BLaER1 treated with 17β-estradiol and CSF1 and Interleukin-3, amounts not matched to agents 10 nM and 100 nM (cell line): ENCODE results near the gene C4BPA.

Experiments used
- H3K27ac ChIP-seq, 11 experiments: shearing (Covaris generic); formaldehyde crosslinking; 2 replicates each; pipeline ENCODE4 v1.8.1; 2022
- H3K27me3 ChIP-seq, 11 experiments: shearing (Covaris generic); formaldehyde crosslinking; 2 replicates each; pipeline ENCODE4 v1.8.1; 2022
- H3K36me3 ChIP-seq, 11 experiments: shearing (Covaris generic); formaldehyde crosslinking; 2 replicates each; pipeline ENCODE4 v1.8.1; 2022
- H3K4me1 ChIP-seq, 10 experiments: shearing (Covaris generic); formaldehyde crosslinking; 2 replicates each; pipeline ENCODE4 v1.8.1; 2022
- H3K4me2 ChIP-seq, 11 experiments: shearing (Covaris generic); formaldehyde crosslinking; 2 replicates each; pipeline ENCODE4 v1.8.1; 2022
- H3K4me3 ChIP-seq, 10 experiments: shearing (Covaris generic); formaldehyde crosslinking; 2 replicates each; pipeline ENCODE4 v1.8.1; 2022
- H3K9ac ChIP-seq, 11 experiments: shearing (Covaris generic); formaldehyde crosslinking; 2 replicates each; pipeline ENCODE4 v1.8.1; 2022
- H3K9me3 ChIP-seq, 11 experiments: shearing (Covaris generic); formaldehyde crosslinking; replicated peaks in 1 of 11; 2 replicates each; pipeline ENCODE4 v1.8.1; 2022
- H4K20me1 ChIP-seq, 11 experiments: shearing (Covaris generic); formaldehyde crosslinking; 2 replicates each; pipeline ENCODE4 v1.8.1; 2022
- Cebpa-rat ChIP-seq, 11 experiments: shearing (Covaris generic); IDR thresholded peaks; 2 replicates each; pipeline ENCODE4 v1.8.1; 2022

The C4BPA gene

DNA sequence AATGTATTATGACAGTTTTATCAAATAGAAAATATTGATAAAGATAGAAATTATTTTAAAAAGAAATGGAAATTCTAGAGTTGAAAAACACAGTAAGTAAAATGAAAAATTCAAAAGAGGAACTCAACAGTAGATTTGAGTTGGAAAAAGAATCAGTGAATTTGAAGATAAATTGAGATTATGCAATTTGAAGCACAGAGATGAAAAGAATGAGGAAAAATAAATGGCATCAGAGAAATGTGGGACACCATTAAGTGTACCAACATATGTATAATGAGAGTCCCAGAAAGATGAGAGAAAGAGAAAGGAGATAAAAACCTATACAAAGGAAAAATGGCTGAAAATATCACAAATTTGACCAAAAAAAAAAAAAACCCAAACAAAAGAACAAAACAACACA lies 25.0 kb downstream of the C4BPA start:
- Histone ChIP-seq H3K27ac (no peak overlapping the region), H3K4me2 (no peak overlapping the region), H3K36me3 (no peaks in the 10 kb centered on the region), H3K4me1 (peaks cover 0 to 3% (median 0%) of the 10 kb centered on the region in 10 experiments; a peak in 6 of 20 replicates), H3K4me3 (no peak overlapping the region), H3K9me3 (peaks cover 35 to 67% (median 41%) of the 10 kb centered on the region in 11 experiments), H3K27me3 (no peaks in the 10 kb centered on the region), H3K9ac (no peak overlapping the region), H4K20me1 (no peaks in the 10 kb centered on the region)
- TF ChIP-seq Cebpa-rat (IDR thresholded peaks at IDR 0.05): no peak

DNA sequence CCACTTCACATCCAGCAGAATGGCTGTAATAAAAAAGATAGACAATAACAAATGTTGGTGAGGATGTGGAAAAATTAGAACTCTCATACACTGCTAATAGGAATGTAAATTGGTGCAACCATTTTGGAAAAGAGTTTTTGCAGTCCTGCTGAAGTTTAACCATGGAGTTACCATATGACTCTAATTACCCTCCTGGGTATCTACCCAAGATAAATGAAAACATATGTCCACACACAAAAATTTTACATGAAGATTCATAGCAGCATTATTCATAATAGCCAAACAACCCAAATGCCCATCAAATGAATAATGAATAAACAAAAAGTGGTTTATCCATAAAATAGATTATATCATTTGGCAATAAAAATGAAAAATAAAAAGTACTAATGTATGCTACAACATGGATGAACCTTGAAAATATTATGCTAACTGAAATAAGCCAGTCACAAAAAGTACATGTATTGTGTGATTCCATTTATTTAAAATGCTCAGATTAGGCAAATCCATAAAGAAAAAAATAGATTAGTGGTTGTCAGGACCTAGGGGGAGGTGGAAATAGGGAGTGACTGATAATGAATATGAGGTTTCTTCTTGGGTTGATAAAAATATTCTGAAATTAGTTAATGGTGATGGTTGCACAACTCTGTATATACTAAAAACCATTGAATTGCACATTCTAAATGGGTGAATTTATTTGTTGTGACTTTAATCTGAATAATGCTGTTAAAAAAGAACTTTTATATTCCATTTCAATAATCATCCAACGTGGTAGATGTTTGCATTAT lies 26.4 kb downstream of the C4BPA start:
- H3K27ac ChIP-seq: no peak overlapping the region
- no peaks in the 10 kb centered on the region for H3K36me3 ChIP-seq
- H3K4me1 ChIP-seq: peaks cover 0 to 17% (median 0%) of the 10 kb centered on the region in 10 experiments; a peak in 8 of 20 replicates
- no peak overlapping the region for H3K4me3 ChIP-seq
- no peak for TF ChIP-seq Cebpa-rat (IDR thresholded peaks at IDR 0.05)
- peaks cover 35 to 59% (median 41%) of the 10 kb centered on the region in 11 experiments for H3K9me3 ChIP-seq
- H3K27me3 ChIP-seq: no peaks in the 10 kb centered on the region
- H3K9ac ChIP-seq: no peak overlapping the region
- no peak overlapping the region for H3K4me2 ChIP-seq
- H4K20me1 ChIP-seq: no peaks in the 10 kb centered on the region

- Histone ChIP-seq H4K20me1 (no peaks in the 10 kb centered on the region), H3K4me2 (no peak overlapping the region), H3K36me3 (no peaks in the 10 kb centered on the region), H3K4me3 (no peak overlapping the region), H3K4me1 (peaks cover 0 to 23% (median 0%) of the 10 kb centered on the region in 10 experiments; a peak in 8 of 20 replicates), H3K27ac (no peak overlapping the region), H3K9me3 (peaks cover 33 to 54% (median 42%) of the 10 kb centered on the region in 11 experiments), H3K27me3 (no peaks in the 10 kb centered on the region), H3K9ac (no peak overlapping the region)
- TF ChIP-seq Cebpa-rat (IDR thresholded peaks at IDR 0.05): no peak
Measured at GRCh38 chr1:207131163-207131562, 27.1 kb downstream of the C4BPA start.

DNA sequence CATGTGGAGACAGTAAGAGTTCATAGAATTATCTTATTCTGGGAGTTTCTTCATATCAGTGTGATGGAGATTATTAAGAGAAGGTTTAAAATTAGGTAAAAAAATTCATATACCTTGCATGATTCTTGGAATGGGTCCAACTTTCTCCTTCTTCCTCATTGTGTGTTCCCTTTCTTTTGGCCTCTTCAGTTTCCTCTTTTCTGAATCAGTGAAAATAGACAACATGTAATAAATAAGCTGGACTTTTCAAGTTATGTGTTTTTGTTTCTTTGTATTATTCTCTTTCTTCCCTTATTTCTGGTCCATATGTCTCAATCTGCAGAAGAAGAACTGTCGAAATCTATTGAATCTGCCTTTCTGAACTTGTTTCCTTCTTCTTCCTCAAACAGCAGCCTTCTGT lies 30.5 kb downstream of the C4BPA start:
- Histone ChIP-seq H3K27ac (peak overlapping the region in 3 of 11 experiments; percentile 6 to 28 (median 24); a peak in 4 of 22 replicates), H3K27me3 (no peaks in the 10 kb centered on the region), H3K9me3 (peaks cover 9 to 27% (median 17%) of the 10 kb centered on the region in 11 experiments), H3K36me3 (no peaks in the 10 kb centered on the region), H3K4me2 (peak overlapping the region in 3 of 11 experiments; percentile 63 to 71 (median 66); a peak in 6 of 22 replicates), H3K4me1 (peaks cover 0 to 23% (median 0%) of the 10 kb centered on the region in 10 experiments; a peak in 8 of 20 replicates), H3K9ac (no peak overlapping the region), H4K20me1 (no peaks in the 10 kb centered on the region), H3K4me3 (no peak overlapping the region)
- TF ChIP-seq Cebpa-rat (IDR thresholded peaks at IDR 0.05): no peak

GRCh38 chr1:207139616-207140015 lies 35.6 kb downstream of the C4BPA start:
- no peaks in the 10 kb centered on the region for H3K36me3 ChIP-seq
- peaks cover 0 to 22% (median 0%) of the 10 kb centered on the region in 10 experiments; a peak in 8 of 20 replicates for H3K4me1 ChIP-seq
- H3K27ac ChIP-seq: no peak overlapping the region
- no peaks in the 10 kb centered on the region for H4K20me1 ChIP-seq
- H3K27me3 ChIP-seq: no peaks in the 10 kb centered on the region
- no peak for TF ChIP-seq Cebpa-rat (IDR thresholded peaks at IDR 0.05)
- peaks cover 0 to 10% (median 0%) of the 10 kb centered on the region in 11 experiments; a peak in 3 of 22 replicates for H3K9me3 ChIP-seq
- H3K9ac ChIP-seq: no peak overlapping the region
- H3K4me3 ChIP-seq: no peak overlapping the region
- no peak overlapping the region for H3K4me2 ChIP-seq

DNA sequence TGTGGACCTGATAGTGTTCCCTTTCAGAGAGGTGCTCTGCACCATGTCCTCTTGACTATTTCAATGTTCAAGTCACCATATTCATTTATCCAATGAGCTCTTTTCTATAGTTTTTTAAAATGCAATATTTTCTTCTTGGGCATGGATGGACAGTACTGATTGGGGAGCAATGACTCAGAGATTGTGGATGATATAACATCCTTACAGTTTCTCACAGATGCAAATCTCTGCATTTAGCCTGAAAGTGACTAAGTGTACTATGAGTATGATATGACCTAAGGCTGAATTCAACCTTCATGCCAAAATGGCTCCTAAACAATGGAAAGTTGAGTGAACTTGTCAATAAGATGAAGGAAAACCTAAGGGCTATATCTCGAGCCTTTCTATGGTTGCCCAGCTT lies 36.5 kb downstream of the C4BPA start:
- H3K27me3 ChIP-seq: no peaks in the 10 kb centered on the region
- no peaks in the 10 kb centered on the region for H4K20me1 ChIP-seq
- no peak for TF ChIP-seq Cebpa-rat (IDR thresholded peaks at IDR 0.05)
- no peak overlapping the region for H3K4me3 ChIP-seq
- peaks cover 0 to 10% (median 0%) of the 10 kb centered on the region in 11 experiments; a peak in 3 of 22 replicates for H3K9me3 ChIP-seq
- H3K4me2 ChIP-seq: no peak overlapping the region
- no peak overlapping the region for H3K27ac ChIP-seq
- H3K9ac ChIP-seq: no peak overlapping the region
- H3K36me3 ChIP-seq: no peaks in the 10 kb centered on the region
- H3K4me1 ChIP-seq: peaks cover 0 to 22% (median 2%) of the 10 kb centered on the region in 10 experiments; a peak in 8 of 20 replicates

DNA sequence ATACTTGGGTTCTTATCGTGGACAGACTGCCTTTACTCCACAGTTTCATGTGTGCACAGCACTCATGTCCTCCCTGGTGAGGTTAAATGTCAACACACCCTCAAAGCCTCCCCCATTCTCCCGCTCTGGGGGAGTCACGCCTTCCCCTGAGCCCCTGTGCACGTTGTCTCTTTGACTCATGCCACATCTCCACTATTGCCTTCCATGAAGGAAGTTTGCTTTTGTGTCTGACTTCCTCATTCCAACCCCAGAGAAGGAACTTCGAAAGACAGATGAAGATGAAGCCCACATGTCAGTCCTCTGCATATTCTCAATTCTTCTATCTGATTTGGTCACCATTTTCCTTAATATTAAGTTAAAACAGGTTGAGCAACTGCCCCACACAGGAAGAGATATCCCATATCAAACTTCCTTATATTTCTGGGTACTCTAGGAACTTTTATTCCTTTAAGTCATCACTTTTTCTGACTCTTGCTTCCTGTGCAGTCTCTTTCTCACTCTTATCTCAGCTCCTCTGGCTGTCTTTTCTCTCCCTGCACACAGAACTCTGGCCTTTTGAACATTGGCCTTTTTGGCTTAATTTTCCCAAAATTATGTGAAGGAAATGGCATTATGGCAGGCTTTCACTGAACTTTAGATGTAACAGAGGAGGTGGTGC lies 41.5 kb downstream of the C4BPA start:
- Histone ChIP-seq H4K20me1 (no peaks in the 10 kb centered on the region), H3K4me3 (no peak overlapping the region), H3K27ac (peak overlapping the region in 3 of 11 experiments; percentile 38 to 46 (median 44); a peak in 7 of 22 replicates), H3K27me3 (no peaks in the 10 kb centered on the region), H3K36me3 (no peaks in the 10 kb centered on the region), H3K4me1 (peaks cover 0 to 32% (median 3%) of the 10 kb centered on the region in 10 experiments; a peak in 8 of 20 replicates), H3K9me3 (peaks cover 0 to 6% (median 0%) of the 10 kb centered on the region in 11 experiments; a peak in 2 of 22 replicates), H3K9ac (no peak overlapping the region), H3K4me2 (peak overlapping the region in 4 of 11 experiments; percentile 27 to 73 (median 66); a peak in 6 of 22 replicates)
- TF ChIP-seq Cebpa-rat (IDR thresholded peaks at IDR 0.05): no peak

DNA sequence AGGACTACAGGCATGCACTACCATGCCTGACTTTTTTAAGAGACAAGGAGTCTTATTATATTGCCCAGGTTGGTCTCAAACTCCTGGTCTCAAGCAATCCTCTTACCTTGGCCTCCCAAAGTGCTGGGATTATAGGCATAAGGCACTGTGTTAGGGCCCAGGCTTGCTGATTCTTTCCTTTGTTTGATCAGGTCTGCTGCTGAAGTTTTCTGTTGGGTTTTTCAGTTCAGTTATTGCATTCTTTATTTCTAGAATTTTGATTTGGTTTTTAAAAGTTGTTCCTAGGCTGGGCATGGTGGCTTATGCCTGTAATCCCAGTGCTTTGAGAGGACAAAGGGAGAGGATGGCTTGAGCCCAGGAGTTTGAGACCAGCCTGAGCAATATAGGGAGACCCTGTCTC lies 47.9 kb downstream of the C4BPA start:
- Histone ChIP-seq H3K9me3 (peaks cover 18 to 28% (median 22%) of the 10 kb centered on the region in 11 experiments), H3K4me3 (no peak overlapping the region), H3K27ac (no peak overlapping the region), H3K4me2 (no peak overlapping the region), H3K27me3 (no peaks in the 10 kb centered on the region), H4K20me1 (no peaks in the 10 kb centered on the region), H3K9ac (no peak overlapping the region), H3K36me3 (peaks cover 0 to 4% (median 0%) of the 10 kb centered on the region in 11 experiments; a peak in 1 of 22 replicates), H3K4me1 (peaks cover 0 to 27% (median 2%) of the 10 kb centered on the region in 10 experiments; a peak in 9 of 20 replicates)
- no peak for TF ChIP-seq Cebpa-rat (IDR thresholded peaks at IDR 0.05)
